PFSK-1 (cell line): Measurements from ENCODE around the gene ADGRE3.

Source experiments
- FOXP2 ChIP-seq: optimal IDR thresholded peaks from 2 replicates; pipeline ENCODE3; 2011; ENCODE audit warnings: borderline replicate concordance, control low read depth, inconsistent platforms; ENCODE audit not compliant: insufficient read depth; ENCODE audit errors: extremely low read length, extremely low read depth
- POLR2AphosphoS5 ChIP-seq: IDR thresholded peaks from 2 replicates; pipeline ENCODE4 v1.6.1; 2012; ENCODE audit warnings: low read depth, mild to moderate bottlenecking, control low read depth, low read length, moderate library complexity
- SIN3A ChIP-seq: IDR thresholded peaks from 2 replicates; pipeline ENCODE4 v1.6.1; 2012; ENCODE audit warnings: mild to moderate bottlenecking, low read length, moderate library complexity, borderline replicate concordance; ENCODE audit not compliant: insufficient read depth
- TAF1 ChIP-seq: IDR thresholded peaks from 2 replicates; pipeline ENCODE4 v1.6.1; 2012; ENCODE audit warnings: low read length, control low read depth, borderline replicate concordance; ENCODE audit not compliant: insufficient read depth
- TF ChIP-seq, protein P1 (sequence below), 2 experiments: IDR thresholded peaks; 2 replicates each; pipeline versions ENCODE4 v1.6.1 to v1.8.0; 2011 to 2012; ENCODE audit warnings: low read depth in 2 of 2, low read length in 2 of 2, control low read depth in 1 of 2, inconsistent platforms in 1 of 2, mild to moderate bottlenecking in 1 of 2, moderate library complexity in 1 of 2; ENCODE audit not compliant: insufficient read depth in 1 of 2

ADGRE3 gene

GRCh38 chr19:14704450-14704849 is 29.8 kb upstream of the ADGRE3 start:
- TF ChIP-seq TAF1 (no peak), POLR2AphosphoS5 (no peak)

DNA sequence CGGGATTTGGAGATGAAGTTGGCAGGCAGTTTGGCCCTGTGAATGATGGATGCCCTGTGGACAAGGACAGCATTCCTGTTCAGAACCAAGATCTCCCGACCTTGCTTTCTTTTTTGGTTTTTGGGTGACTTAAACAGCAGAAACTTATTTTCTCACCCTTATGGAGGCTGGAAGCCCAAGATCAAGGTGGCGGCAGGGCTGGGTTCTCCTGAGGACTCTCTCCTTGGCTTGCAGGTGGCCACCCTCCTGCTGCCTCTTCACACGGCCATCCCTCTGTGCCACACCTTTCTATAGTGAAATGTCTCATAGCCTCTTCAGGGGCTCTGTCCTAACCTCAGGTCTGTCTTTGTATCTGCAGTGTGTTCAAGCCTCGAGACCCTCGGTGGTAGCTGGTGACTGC is 29.2 kb upstream of the ADGRE3 start:
- TF ChIP-seq TAF1 (no peak), FOXP2 (no peak), POLR2AphosphoS5 (no peak), SIN3A (no peak)
- TF ChIP-seq, protein P1, sequence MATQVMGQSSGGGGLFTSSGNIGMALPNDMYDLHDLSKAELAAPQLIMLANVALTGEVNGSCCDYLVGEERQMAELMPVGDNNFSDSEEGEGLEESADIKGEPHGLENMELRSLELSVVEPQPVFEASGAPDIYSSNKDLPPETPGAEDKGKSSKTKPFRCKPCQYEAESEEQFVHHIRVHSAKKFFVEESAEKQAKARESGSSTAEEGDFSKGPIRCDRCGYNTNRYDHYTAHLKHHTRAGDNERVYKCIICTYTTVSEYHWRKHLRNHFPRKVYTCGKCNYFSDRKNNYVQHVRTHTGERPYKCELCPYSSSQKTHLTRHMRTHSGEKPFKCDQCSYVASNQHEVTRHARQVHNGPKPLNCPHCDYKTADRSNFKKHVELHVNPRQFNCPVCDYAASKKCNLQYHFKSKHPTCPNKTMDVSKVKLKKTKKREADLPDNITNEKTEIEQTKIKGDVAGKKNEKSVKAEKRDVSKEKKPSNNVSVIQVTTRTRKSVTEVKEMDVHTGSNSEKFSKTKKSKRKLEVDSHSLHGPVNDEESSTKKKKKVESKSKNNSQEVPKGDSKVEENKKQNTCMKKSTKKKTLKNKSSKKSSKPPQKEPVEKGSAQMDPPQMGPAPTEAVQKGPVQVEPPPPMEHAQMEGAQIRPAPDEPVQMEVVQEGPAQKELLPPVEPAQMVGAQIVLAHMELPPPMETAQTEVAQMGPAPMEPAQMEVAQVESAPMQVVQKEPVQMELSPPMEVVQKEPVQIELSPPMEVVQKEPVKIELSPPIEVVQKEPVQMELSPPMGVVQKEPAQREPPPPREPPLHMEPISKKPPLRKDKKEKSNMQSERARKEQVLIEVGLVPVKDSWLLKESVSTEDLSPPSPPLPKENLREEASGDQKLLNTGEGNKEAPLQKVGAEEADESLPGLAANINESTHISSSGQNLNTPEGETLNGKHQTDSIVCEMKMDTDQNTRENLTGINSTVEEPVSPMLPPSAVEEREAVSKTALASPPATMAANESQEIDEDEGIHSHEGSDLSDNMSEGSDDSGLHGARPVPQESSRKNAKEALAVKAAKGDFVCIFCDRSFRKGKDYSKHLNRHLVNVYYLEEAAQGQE (IDR thresholded peaks at IDR 0.05; ENCODE audit: insufficient read depth in 1 of 2, low read depth in 2 of 2, low read length in 2 of 2), result no peak

DNA sequence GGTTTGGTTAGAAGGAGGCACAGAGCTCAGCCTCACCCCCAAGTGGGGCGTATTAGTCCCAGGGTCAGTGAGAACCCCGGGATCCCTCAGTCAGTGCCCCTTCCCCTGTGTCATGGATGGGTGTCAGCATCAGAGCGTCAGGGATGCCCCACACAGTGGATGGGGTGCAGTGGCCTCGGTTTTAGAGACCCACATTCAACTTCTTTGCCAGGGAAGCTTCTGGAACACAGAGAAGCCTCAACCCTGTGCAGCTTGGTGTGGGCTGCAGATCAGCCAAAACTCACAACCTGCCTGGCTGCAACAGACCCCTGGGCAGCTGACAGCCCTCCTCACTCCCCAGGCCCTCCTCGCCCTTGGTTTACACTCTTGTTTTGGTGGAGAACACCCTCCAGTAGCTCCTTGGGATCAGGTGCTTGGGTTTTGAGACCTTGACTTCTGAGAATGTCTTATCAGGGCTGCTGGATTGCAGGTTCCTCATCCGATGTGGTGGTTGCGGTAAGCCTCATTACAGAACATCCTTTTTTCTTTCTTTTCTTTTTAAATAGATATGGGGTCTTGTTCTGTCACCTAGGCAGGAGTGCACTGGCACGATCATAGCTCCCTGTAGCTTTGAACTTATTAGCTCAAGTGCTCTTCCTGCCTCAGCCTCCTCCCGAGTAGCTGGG is 26.2 kb upstream of the ADGRE3 start:
- TF ChIP-seq SIN3A, result no peak
- no peak for TF ChIP-seq POLR2AphosphoS5
- no peak for TF ChIP-seq FOXP2
- TF ChIP-seq TAF1, result no peak
- TF ChIP-seq, protein P1 (IDR thresholded peaks at IDR 0.05; ENCODE audit: insufficient read depth in 1 of 2, low read depth in 2 of 2, low read length in 2 of 2), result no peak

- no peak for TF ChIP-seq TAF1
- TF ChIP-seq POLR2AphosphoS5, result no peak
- TF ChIP-seq, protein P1 (IDR thresholded peaks at IDR 0.05; ENCODE audit: insufficient read depth in 1 of 2, low read depth in 2 of 2, low read length in 2 of 2), result no peak
- TF ChIP-seq SIN3A, result no peak
These were observed 25.0 kb upstream of the ADGRE3 start for GRCh38 chr19:14699641-14700040.

DNA sequence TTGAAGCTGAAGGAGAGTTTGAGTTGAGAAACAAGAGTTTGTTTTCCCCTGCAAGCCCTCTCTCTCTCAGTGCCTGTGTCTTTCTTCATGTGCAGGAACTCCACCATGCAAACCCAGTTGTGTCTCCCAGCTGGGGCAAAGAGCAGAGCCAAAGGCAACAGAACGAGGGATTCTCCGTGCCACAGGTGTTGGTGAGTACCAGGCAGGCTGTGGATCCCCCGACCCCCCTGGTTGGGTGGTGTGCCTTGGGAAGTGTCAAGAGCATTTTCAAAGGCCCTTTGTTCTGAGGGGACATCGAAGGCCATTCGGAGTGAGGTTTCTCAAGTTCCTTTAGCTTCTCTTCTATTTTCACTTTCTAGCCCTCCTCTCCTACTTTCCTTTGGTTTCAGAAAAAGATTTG is 20.8 kb upstream of the ADGRE3 start:
- TF ChIP-seq, protein P1 (IDR thresholded peaks at IDR 0.05; ENCODE audit: insufficient read depth in 1 of 2, low read depth in 2 of 2, low read length in 2 of 2), result no peak
- TF ChIP-seq TAF1 (no peak), POLR2AphosphoS5 (no peak), FOXP2 (no peak), SIN3A (no peak)
